Stimulated activated naive CD4-positive, alpha-beta T cell treated with Interleukin-2 at 50 U/mL for 16 hours (primary cell): ENCODE data around the gene RNF225.
"Not testable (repeated sequence)": the region's sequence is repeated elsewhere in the genome, so short reads cannot be mapped to it uniquely, and the experiment has no call there.

Experiments
- DNase-seq: peaks from one replicate; lab custom pipeline; 2025; lab: John Stamatoyannopoulos, UW

Gene RNF225

DNA sequence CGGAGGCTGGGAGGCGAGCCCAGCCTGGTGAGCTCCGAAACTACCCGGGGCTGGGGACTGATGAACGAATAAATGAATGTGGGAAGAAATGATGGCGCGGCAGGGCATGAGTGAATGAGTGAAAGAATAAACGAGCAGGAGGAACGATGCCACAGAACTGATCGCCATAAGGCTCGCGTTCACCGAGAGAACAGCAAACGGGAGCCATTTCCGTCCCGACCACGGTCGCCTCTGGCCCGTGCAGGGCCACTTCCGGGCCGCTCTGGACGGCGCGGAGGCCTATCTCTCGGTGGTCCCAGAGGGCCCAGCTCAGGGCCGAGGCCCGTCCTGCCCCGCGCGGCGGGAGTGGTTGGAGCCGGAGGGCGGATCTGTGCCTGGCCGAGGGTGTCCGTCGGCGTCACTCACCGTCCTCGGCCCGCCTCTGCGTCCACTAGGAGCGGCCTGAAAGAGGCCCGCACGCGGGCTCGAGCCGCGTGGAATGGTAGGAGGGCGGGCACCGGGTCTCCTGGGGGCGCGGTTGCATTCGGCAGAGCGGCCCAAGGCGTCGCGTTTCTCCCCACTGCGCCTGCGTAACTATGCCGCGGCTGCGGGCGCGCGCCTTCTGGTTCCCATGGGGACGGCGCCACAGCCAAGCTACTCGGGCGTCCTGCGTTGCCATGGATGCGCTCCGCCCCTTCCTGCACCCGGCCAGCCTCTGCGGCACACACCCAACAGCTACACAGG is 33.0 kb upstream of the RNF225 start, which contains the start of gene ZNF497:
TSS of gene ZNF497 (minus strand) at position 480 of the 723 bp plus-strand sequence. CDS start 5,116 bp downstream, outside the sequence.
- peak; percentile 96 for DNase-seq

DNA sequence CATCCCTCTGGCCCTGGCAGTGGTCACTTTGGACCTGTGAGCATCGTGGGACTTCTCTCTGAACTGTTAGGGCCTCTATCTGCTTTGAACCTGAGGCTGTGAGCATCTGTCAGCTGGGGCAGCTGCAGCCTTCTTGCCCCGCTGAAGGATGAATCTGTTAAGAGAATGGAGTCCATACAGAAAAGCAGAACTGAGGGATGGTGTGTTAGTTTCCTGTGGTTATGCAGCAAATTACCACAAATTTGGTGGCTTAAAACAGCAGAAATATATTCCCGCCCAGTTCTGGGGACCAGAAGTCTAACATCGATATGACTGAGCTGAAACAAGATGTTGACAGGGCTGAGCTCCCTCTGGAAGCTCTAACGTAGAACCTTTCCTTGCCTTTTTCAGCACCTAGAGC is 31.3 kb upstream of the RNF225 start:
- no peak for DNase-seq

- no peak for DNase-seq
These were observed 28.6 kb upstream of the RNF225 start for GRCh38 chr19:58366585-58367430.

DNA sequence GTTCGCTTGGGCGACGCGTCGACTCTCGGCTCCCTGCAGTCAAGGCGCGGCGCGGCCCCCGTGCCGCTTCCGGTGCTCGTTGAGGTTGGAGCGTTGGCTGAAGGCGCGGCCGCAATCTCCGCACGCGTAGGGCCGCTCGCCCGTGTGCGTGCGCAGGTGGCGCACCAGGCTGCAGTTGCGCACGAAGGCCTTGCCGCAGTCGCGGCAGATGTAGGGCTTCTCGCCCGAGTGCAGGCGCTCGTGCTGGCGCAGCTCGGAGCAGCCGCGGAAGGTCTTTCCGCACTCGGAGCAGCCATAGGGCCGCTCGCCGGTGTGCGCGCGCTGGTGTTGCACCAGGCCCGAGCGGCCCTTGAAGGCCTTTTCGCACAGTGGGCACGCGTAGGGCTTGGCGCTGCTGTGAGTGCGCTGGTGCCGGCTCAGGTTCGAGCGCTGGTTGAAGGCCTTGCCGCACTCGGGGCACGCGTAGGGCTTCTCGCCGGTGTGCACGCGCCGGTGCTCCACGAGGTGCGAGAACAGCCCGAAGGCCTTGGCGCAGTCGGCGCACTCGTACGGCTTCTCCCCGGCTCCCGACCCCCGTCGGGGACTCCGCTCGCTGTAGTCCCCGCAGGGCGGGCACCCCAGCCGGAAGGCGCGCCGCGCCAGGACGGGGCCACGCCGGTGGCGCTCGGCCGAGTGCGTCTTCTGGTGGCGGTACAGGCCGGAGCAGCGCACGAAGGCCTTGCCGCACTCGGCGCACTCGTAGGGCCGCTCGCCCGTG is 27.6 kb upstream of the RNF225 start:
- no peak for DNase-seq

DNA sequence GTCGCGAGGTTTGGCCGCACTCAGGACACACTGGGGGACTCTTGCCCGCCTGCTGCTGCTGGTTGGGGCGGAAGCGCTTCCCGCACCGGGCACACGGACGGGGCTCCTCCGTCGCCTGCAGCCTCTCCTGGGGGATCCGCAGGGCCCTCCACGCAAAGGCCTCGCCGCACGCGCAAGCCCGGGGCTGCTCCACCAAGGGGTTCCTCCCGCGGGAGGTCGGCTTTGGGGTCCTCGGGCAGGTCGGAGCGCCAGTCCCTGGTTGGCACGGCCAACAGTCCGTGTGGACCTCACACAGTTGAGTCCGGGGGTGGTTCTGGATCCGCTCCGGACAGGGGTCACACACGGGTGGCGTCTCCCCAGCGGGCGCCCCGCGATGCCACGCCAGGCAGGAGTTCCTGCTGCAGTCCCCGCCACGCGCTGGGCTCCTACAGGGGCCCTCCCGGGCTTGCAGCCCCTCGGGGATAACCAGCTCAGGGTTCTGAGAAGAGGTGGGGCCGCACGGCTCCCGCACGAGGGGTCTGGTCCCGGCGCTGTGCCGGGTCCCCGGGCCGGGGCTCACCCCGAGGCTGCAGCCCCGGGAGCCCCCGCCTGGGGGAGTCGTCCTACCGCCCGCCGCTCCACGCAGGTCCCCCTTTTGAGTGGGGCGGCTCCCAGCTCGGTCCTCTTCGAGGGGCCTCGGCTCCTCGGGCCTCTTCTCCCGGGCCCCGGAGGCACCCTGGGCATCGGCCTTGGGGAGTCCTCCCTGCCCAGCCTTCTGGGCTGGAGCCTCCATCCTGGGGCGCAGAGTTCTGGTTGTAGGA is 26.7 kb upstream of the RNF225 start:
- DNase-seq = no peak

GRCh38 chr19:58372311-58373133 is 22.9 kb upstream of the RNF225 start:
- no peak for DNase-seq

GRCh38 chr19:58374200-58374599 is 21.3 kb upstream of the RNF225 start:
- DNase-seq = no peak

DNA sequence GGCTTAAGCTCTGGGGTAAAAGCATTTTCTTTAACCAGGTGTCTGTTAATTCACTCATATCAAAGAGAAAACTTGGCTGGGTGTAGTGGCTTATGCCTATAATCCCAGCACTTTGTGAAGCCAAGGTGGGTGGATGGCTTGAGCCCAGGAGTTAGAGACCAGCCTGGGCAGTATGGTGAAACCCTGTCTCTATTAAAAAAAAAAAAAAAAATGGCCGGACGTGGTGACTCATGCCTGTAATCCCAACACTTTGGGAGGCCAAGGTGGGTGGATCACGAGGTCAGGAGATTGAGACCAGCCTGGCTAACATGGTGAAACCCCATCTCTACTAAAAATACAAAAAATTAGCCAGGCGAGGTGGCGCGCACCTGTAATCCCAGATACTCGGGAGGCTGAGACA is 18.7 kb upstream of the RNF225 start:
- not testable (repeated sequence) for DNase-seq

DNA sequence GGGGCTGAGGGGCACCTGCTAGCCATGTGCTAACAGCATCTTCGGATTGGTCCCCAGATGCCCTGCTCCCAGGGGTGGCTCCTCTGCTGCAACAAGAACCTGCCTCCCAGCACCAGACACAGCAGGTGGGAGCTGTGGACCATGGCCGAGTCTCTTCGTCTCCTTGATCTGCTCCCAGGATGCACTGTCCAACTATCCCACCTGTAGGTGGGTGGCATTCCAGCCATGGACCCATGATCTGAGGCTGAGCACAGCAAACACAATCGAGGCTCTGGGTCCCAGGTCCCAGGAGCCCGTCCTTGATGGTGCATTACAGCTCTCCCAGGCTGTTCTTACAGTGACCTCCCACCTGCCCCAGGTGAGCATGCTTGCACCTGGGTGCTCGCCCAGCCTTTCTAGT is 16.2 kb upstream of the RNF225 start:
- no peak for DNase-seq

DNA sequence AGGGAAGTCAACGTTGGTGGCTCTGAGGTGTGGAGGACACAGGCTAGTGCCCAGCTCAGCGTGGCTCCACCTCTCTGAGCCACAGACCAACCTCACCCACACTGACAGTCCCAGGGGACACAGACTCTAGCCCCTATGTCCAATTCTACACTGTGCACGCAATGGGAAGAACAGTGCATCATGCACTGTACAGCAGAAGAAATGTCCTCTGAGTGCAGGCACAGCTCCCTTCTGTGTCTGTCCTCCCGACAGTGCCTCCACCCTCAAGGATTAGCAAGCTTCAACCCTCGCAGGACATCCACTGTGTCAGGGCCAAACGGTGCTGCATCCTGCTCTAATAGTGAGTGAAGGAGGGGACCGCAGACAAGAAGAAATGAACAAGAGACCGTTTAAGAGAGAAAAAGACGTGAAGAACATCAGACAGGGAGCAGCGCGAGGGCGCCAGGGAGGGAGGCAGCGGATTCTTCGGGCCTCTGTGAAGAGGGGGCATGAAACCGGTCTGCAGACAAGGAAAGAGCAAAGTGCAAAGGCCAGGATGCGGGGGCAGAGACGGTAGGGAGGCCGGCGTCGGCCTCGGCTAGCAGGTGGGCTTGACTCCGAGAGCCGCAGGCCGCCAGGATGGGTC is 15.3 kb upstream of the RNF225 start:
- DNase-seq = no peak

DNA sequence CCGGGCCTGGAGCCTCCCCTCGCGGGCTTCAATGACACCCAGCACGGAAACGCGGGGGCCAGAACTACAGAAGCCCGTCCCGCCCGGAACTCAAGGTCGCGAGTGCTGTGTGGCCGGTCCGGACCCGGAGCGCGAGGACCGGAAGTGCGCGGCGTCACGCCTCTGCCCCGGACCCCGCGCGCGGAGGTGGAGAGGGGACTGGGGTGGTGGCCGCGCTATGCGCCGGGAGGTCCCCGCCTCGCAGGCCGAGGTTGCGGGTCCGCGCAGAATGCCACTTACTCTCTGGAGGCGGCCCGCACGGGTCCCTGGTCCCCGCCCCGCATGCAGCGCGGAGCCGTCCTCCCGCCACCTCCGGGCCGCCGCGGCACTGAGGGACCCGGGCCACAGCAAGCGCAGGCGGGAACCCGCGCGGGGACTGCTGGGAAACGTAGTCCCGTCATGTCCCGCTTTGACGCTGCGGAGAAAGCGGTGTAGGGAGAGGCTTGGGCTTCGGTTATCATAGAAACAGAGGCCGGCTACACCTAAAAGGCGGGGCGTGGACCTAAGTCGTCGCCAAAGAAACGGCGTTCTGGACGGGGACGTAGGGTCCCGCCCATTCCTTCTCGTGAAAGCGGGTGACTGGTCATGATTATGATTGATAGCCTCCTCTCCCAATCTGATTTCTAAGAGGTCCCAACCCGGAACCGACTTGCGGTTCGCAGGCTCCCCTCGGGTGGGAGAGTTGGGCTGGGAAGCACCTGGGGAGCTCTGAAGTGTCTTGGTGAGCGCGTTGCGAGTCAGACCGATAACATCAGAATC is 14.6 kb upstream of the RNF225 start, which contains the start of gene ZNF837:
TSS of gene ZNF837 (minus strand) at position 369 of the 798 bp plus-strand sequence. CDS start 11,698 bp downstream, outside the sequence.
- peak; percentile 98 for DNase-seq

GRCh38 chr19:58381460-58382212 is 13.8 kb upstream of the RNF225 start:
- DNase-seq = no peak

DNA sequence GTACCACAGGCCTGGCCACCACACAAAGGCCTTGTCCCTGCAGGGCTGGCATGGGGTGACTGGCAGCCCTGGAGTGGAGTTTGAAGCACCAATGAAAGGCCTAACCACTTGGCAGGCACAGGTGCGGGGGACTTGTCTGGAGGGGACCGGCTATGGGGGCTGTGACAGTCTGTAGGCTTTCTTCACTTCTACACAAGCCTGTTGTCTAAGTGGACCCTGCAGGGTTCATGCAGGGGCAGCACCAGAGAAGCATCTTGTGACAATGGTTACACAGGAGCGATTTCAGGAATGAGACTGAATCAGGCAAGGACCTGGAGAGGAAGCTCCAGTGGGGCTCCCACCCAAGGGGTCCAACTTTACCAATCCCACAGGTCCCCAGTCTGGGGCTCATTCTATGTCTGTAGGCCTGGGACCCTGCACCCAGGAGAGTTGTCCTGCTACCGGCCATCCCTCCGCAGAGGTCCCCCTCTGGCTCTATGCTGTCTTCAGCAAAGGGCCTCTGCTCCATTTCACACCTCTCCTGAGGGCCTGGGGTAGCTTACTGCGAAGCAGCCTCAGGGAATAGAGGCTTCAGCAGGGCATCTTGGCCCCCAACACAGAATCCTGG is 12.4 kb upstream of the RNF225 start:
- no peak for DNase-seq

DNA sequence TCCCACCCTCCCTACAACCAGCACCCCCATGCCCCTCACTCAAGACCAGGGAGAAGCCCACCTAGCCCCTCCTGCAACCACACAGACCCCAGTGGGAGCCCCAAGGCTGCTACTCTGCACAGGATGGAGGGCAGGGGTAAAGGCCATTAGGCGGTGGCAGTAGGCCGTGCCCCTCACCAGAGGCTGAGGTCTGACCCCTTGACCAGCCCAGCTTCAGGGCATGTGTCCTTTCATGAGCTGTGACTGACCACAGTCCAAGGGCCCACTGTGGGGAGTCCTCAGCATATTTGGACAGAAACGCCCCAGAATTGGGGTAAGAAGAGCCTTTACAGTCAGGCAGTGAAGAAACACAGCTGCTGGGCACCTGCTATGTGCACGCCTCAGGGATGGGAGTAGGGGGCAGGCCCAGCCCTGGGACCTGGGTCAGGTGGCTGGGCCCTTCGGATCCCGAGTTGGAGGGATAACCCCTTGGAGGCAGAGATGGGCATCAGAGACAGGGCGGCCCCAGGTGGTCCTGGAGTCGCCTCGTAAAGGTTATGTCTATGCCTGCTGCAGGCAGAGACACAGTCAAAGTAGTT is 10.1 kb upstream of the RNF225 start:
- DNase-seq = no peak

DNA sequence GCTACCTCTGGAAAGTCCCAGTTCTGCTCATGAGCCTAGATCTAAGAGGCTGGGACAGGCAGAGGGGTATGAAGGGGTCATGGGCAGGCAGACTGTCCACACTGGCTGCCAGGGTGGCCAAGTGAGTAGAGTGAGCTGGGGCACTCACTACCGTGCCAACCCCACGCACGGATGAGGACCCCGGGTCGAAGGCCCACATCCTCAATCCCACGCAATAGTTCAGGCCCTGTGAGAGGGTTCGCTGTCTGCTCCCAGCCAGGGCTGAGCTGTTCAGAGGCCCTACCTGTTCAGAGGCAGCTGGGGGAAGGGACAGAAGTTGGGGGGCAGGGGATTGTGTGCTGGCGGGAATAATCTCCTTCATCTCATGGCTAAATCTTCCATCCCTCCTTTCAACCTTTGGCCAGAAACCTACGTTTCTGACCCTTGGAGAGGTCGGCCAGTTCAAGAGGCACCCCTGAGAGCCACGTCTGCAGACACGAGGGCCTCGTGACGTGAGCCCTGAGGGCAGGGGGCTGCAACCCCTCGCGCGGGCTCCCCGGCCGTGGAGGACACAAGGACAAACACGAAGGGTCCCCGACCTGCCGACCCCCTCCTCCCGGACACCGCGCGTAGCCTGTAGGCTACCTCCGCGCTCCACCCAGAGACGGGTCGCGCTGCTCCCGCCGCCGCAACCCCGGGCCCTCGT is 9.4 kb upstream of the RNF225 start:
- DNase-seq = peak; percentile 39

DNA sequence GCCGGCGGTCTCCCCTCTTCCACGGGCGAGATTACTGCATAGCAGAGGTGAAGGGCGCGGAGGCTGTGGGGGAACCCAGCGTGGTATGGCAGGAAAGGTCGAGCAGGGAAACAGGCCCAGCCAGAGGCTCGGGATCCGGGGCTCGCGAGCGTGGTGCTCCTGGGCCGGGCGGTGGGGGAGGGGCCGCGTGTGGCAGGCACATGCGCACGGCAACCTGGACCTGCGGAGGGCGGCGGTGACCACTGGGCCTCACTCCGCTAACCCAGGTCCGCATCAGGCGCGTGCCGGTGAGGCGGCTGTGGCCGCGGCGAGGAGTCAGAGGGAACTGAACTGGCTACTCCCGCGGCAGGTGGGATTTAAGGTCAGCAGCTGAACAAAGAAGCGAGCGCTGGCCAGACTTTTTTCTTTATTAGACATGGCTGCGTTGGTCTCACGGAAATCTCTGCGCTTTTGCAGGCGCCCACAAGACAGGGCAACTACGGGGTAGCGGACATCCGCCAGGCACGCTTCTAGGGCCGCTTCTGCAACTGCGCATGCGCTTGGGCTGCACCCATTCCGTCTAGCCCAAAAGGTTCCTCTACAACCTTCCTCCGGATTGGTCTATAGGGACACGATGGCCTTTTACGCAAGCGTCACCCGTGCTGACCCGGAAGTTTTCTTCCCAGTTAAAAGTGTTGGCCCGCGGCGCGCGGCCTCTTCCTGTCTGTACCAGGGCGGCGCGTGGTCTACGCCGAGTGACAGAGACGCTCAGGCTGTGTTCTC is 8.7 kb upstream of the RNF225 start, which contains the start of gene RPS5:
TSS of gene RPS5 (plus strand) at position 694 of the 762 bp plus-strand sequence. CDS start 869 bp downstream, outside the sequence.
- DNase-seq = peak; percentile 95
